H9 (cell line): ENCODE data around the gene P2RX5. TPM values are rescaled to one million over a fixed set of nuclear protein-coding genes. Genes with fewer than 3 reads are reported as not detected.
"Not testable (repeated sequence)": the region's sequence is repeated elsewhere in the genome, so short reads cannot be mapped to it uniquely, and the experiment has no call there.

ENCODE experiments used
- DNase-seq: peaks from one replicate; pipeline ENCODE4 v3.0.0-alpha.2; 2017
- H2AFZ ChIP-seq: one replicate; pipeline ENCODE4 v1.6.1; 2013; ENCODE audit warnings: mild to moderate bottlenecking, low read length, control low read depth, moderate library complexity
- H2AK5ac ChIP-seq: 2 replicates; pipeline ENCODE4 v1.6.1; 2013; ENCODE audit warnings: low read length, control low read depth, mixed read lengths; ENCODE audit not compliant: insufficient read length
- H2BK120ac ChIP-seq: one replicate; pipeline ENCODE4 v1.6.1; 2013; ENCODE audit warnings: low read depth, mild to moderate bottlenecking, low read length, control low read depth, inconsistent platforms; ENCODE audit not compliant: poor library complexity, severe bottlenecking
- H2BK12ac ChIP-seq: 2 replicates; pipeline ENCODE4 v1.6.1; 2013; ENCODE audit warnings: low read length, control low read depth, mixed read lengths, low read depth; ENCODE audit not compliant: insufficient read length
- H2BK15ac ChIP-seq: 2 replicates; pipeline ENCODE4 v1.6.1; 2013; ENCODE audit warnings: low read depth, low read length, control low read depth
- H2BK20ac ChIP-seq: one replicate; pipeline ENCODE4 v1.6.1; 2013; ENCODE audit warnings: low read depth, mild to moderate bottlenecking, low read length, control low read depth, inconsistent platforms; ENCODE audit not compliant: poor library complexity, severe bottlenecking
- H2BK5ac ChIP-seq: 2 replicates; pipeline ENCODE4 v1.6.1; 2013; ENCODE audit warnings: low read length, control low read depth, mixed read lengths; ENCODE audit not compliant: insufficient read length
- H3K14ac ChIP-seq: 2 replicates; pipeline ENCODE4 v1.6.1; 2013; ENCODE audit warnings: low read length, control low read depth; ENCODE audit not compliant: insufficient read depth
- H3K18ac ChIP-seq: 2 replicates; pipeline ENCODE4 v1.6.1; 2013; ENCODE audit warnings: low read depth, mild to moderate bottlenecking, mixed read lengths, low read length, control low read depth; ENCODE audit not compliant: insufficient read length
- H3K23ac ChIP-seq: 2 replicates; pipeline ENCODE4 v1.6.1; 2013; ENCODE audit warnings: low read length, control low read depth, mixed read lengths, low read depth; ENCODE audit not compliant: insufficient read length
- H3K23me2 ChIP-seq: 2 replicates; pipeline ENCODE4 v1.6.1; 2013; ENCODE audit warnings: low read depth, mild to moderate bottlenecking, mixed read lengths, low read length, control low read depth; ENCODE audit not compliant: insufficient read length, poor library complexity, severe bottlenecking
- H3K27ac ChIP-seq: 2 replicates; pipeline ENCODE4 v1.5.1; 2013; ENCODE audit warnings: low read length, control low read depth, mixed read lengths, low read depth; ENCODE audit not compliant: insufficient read length
- H3K27me3 ChIP-seq: 2 replicates; pipeline ENCODE4 v1.6.1; 2013; ENCODE audit warnings: low read length, control low read depth, inconsistent platforms; ENCODE audit not compliant: insufficient read depth
- H3K4ac ChIP-seq: 2 replicates; pipeline ENCODE4 v1.6.1; 2013; ENCODE audit warnings: low read depth, mild to moderate bottlenecking, control low read depth, inconsistent platforms, low read length, moderate library complexity
- H3K4me1 ChIP-seq: 2 replicates; pipeline ENCODE4 v1.6.1; 2013; ENCODE audit warnings: low read length, control low read depth, inconsistent platforms; ENCODE audit not compliant: insufficient read depth
- H3K4me2 ChIP-seq: 2 replicates; pipeline ENCODE4 v1.6.1; 2013; ENCODE audit warnings: low read length, control low read depth, mixed read lengths; ENCODE audit not compliant: insufficient read length, insufficient read depth
- H3K56ac ChIP-seq: 2 replicates; pipeline ENCODE4 v1.6.1; 2013; ENCODE audit warnings: low read depth, mild to moderate bottlenecking, mixed read lengths, low read length, control low read depth; ENCODE audit not compliant: insufficient read length
- H3K79me1 ChIP-seq: 2 replicates; pipeline ENCODE4 v1.6.1; 2013; ENCODE audit warnings: low read depth, mild to moderate bottlenecking, moderate library complexity, low read length, control low read depth, inconsistent platforms; ENCODE audit not compliant: insufficient read depth, poor library complexity, severe bottlenecking
- H3K79me2 ChIP-seq: 2 replicates; pipeline ENCODE4 v1.6.1; 2013; ENCODE audit warnings: low read length, control low read depth, inconsistent platforms; ENCODE audit not compliant: insufficient read depth
- H3K9ac ChIP-seq: 2 replicates; pipeline ENCODE4 v1.6.1; 2013; ENCODE audit warnings: low read length, control low read depth, mixed read lengths; ENCODE audit not compliant: insufficient read length; ENCODE audit errors: extremely low read depth
- H3K9me3 ChIP-seq: one replicate; pipeline ENCODE4 v1.6.1; 2013; ENCODE audit warnings: low read depth, low read length, inconsistent platforms; ENCODE audit not compliant: control insufficient read depth
- H3T11ph ChIP-seq: one replicate; pipeline ENCODE4 v1.6.1; 2013; ENCODE audit warnings: mild to moderate bottlenecking, low read length, control low read depth, inconsistent platforms
- H4K20me1 ChIP-seq: one replicate; pipeline ENCODE4 v1.6.1; 2013; ENCODE audit not compliant: control insufficient read depth, insufficient read length, insufficient read depth
- H4K5ac ChIP-seq: 2 replicates; pipeline ENCODE4 v1.6.1; 2013; ENCODE audit warnings: low read depth, mild to moderate bottlenecking, mixed read lengths, low read length, control low read depth; ENCODE audit not compliant: insufficient read length
- H4K8ac ChIP-seq: replicated peaks from 2 replicates; pipeline ENCODE4 v1.6.1; 2013; ENCODE audit warnings: low read length, control low read depth, mixed read lengths, low read depth; ENCODE audit not compliant: insufficient read length
- H4K91ac ChIP-seq: 2 replicates; pipeline ENCODE4 v1.6.1; 2013; ENCODE audit warnings: low read depth, mild to moderate bottlenecking, moderate library complexity, mixed read lengths, low read length, control low read depth; ENCODE audit not compliant: insufficient read length
- H3K27ac Mint-ChIP-seq, 3 experiments: 2 replicates in 2 of 3; 3 replicates in 1 of 3; pipeline ENCODE4 v1.8.0; 2020 to 2021; ENCODE audit warnings: mixed read lengths in 3 of 3, mild to moderate bottlenecking in 1 of 3, moderate library complexity in 1 of 3
- H3K27me3 Mint-ChIP-seq: 2 replicates; pipeline ENCODE4 v1.8.0; 2021; ENCODE audit warnings: low read depth, mild to moderate bottlenecking, moderate library complexity, mixed read lengths
- H3K36me3 Mint-ChIP-seq, 3 experiments: 2 replicates in 2 of 3; 3 replicates in 1 of 3; pipeline ENCODE4 v1.8.0; 2020 to 2021; ENCODE audit warnings: low read depth in 3 of 3, mixed read lengths in 3 of 3; ENCODE audit not compliant: insufficient read depth in 1 of 3
- H3K4me1 Mint-ChIP-seq, 2 experiments: 2 replicates each; pipeline ENCODE4 v1.8.0; 2020; ENCODE audit warnings: mixed read lengths in 2 of 2
- H3K4me3 Mint-ChIP-seq, 2 experiments: 2 replicates in 1 of 2; 3 replicates in 1 of 2; pipeline ENCODE4 v1.8.0; 2020 to 2021; ENCODE audit warnings: mild to moderate bottlenecking in 2 of 2, mixed read lengths in 2 of 2, moderate library complexity in 1 of 2
- H3K9me3 Mint-ChIP-seq, 2 experiments: 2 replicates in 1 of 2; 3 replicates in 1 of 2; pipeline ENCODE4 v1.8.0; 2020; ENCODE audit warnings: mild to moderate bottlenecking in 2 of 2, mixed read lengths in 2 of 2, moderate library complexity in 1 of 2
- WGBS: extraction: QIAGEN DNeasy Blood & Tissue Kit; methylation state at CpG from one replicate; pipeline ENCODE4 v1.1.7; 2013; ENCODE audit warnings: missing lambda C conversion rate, low lambda C conversion rate, mixed read lengths; ENCODE audit not compliant: insufficient read length; ENCODE audit errors: extremely low coverage; 5-methylcytosine and 5-hydroxymethylcytosine counted together
- total RNA-seq: library from RNA; stranded (reverse); gene quantifications from 2 replicates; pipeline ENCODE4 v1.2.1, GENCODE V29; 2021
- TF ChIP-seq, protein P1 (sequence below): fragments of 200-600 bp; sonication (generic); conservative IDR thresholded peaks from 3 replicates; pipeline ENCODE4 v1.8.0; 2021; ENCODE audit warnings: antibody characterized with exemption, mild to moderate bottlenecking

P2RX5 gene
- total RNA-seq, 1 experiment from 2014 or later = 4.7 TPM

DNA sequence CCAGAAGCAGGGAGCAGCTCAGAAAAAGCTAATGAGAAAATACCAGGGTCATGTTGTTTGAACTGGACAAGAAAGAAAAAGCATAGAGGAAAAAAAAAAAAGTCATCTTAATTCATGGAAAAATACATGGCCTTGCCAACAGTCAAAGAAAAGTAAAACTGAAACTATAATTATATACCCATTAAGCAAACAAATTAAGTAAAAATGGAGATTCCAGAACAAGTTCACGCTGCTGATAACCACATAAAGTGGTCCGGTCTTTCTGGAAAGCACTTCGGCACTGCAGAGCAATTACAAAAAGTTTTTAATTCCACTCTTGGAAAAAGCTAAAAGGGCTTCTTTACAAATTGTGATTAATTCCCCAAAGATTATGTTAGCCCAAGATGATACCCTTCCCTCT is 12.4 kb upstream of the P2RX5 start:
- no peak overlapping the region for H2AK5ac ChIP-seq
- H4K20me1 ChIP-seq = no peaks in the 10 kb centered on the region
- no peaks in the 10 kb centered on the region for H3K27me3 ChIP-seq
- H3K9me3 Mint-ChIP-seq = no peaks in the 10 kb centered on the region
- no peak overlapping the region for H2BK20ac ChIP-seq
- H3K27me3 Mint-ChIP-seq = no peaks in the 10 kb centered on the region
- H4K91ac ChIP-seq = no peak overlapping the region
- H3K27ac ChIP-seq = no peak overlapping the region
- DNase-seq = no peak
- no peak overlapping the region for H2BK120ac ChIP-seq
- H2BK15ac ChIP-seq = no peak overlapping the region
- no peaks in the 10 kb centered on the region for H3K79me2 ChIP-seq
- TF ChIP-seq, protein P1, sequence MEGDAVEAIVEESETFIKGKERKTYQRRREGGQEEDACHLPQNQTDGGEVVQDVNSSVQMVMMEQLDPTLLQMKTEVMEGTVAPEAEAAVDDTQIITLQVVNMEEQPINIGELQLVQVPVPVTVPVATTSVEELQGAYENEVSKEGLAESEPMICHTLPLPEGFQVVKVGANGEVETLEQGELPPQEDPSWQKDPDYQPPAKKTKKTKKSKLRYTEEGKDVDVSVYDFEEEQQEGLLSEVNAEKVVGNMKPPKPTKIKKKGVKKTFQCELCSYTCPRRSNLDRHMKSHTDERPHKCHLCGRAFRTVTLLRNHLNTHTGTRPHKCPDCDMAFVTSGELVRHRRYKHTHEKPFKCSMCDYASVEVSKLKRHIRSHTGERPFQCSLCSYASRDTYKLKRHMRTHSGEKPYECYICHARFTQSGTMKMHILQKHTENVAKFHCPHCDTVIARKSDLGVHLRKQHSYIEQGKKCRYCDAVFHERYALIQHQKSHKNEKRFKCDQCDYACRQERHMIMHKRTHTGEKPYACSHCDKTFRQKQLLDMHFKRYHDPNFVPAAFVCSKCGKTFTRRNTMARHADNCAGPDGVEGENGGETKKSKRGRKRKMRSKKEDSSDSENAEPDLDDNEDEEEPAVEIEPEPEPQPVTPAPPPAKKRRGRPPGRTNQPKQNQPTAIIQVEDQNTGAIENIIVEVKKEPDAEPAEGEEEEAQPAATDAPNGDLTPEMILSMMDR = no peak
- no peak overlapping the region for H3K14ac ChIP-seq
- no peak overlapping the region for H3T11ph ChIP-seq
- H3K9ac ChIP-seq = no peak overlapping the region
- no peak overlapping the region for H2BK12ac ChIP-seq
- no peak overlapping the region for H3K23ac ChIP-seq
- no peak overlapping the region for H3K18ac ChIP-seq
- H3K36me3 Mint-ChIP-seq = peaks cover 0 to 17% (median 7%) of the 10 kb centered on the region in 3 experiments; a peak in 4 of 7 replicates
- no peaks in the 10 kb centered on the region for H3K4me1 ChIP-seq
- no peak overlapping the region for H3K56ac ChIP-seq
- H2AFZ ChIP-seq = no peak overlapping the region
- no peaks in the 10 kb centered on the region for H3K23me2 ChIP-seq
- H3K4ac ChIP-seq = no peak overlapping the region
- H3K9me3 ChIP-seq = no peaks in the 10 kb centered on the region
- H3K4me1 Mint-ChIP-seq = peaks cover 3 to 5% of the 10 kb centered on the region in 2 experiments; a peak in 2 of 4 replicates
- no peak overlapping the region for H4K8ac ChIP-seq
- H3K4me2 ChIP-seq = no peak overlapping the region
- no CpG with 5 or more reads among the region's 3 CpGs for WGBS
- H3K27ac Mint-ChIP-seq = peak overlapping the region in 1 of 3 experiments; percentile 50; a peak in 1 of 7 replicates
- H3K79me1 ChIP-seq = no peaks in the 10 kb centered on the region
- no peak overlapping the region for H2BK5ac ChIP-seq
- no peak overlapping the region for H4K5ac ChIP-seq
- H3K4me3 Mint-ChIP-seq = no peak overlapping the region

DNA sequence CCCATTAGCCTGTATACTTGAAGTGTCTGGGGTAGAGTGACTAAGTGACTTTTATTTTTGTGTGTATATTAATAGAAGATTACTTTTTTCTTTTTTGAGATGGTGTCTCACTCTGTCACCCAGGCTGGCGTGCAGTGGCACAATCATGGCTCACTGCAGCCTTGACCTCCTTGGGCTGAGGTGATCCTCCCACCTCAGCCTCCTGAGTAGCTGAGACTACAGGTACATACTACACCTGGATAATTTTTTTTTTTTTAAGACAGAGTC is 9.7 kb upstream of the P2RX5 start:
- H3K18ac ChIP-seq, H3K56ac ChIP-seq, H2BK120ac ChIP-seq, H3K27ac Mint-ChIP-seq, H4K20me1 ChIP-seq, H3K4me3 Mint-ChIP-seq, H2AFZ ChIP-seq, H3K36me3 Mint-ChIP-seq, H3K9me3 ChIP-seq, H2AK5ac ChIP-seq, H4K5ac ChIP-seq, H3K27ac ChIP-seq, H2BK5ac ChIP-seq, H2BK12ac ChIP-seq, H3K9ac ChIP-seq, H3K9me3 Mint-ChIP-seq, H3K4me1 Mint-ChIP-seq, H3K23ac ChIP-seq, DNase-seq, H2BK15ac ChIP-seq, H3K14ac ChIP-seq, H3K79me2 ChIP-seq, H3K4ac ChIP-seq, H3K27me3 Mint-ChIP-seq, H3K79me1 ChIP-seq, H2BK20ac ChIP-seq, H3T11ph ChIP-seq, H4K91ac ChIP-seq, H3K23me2 ChIP-seq, H3K4me1 ChIP-seq, H3K27me3 ChIP-seq, H3K4me2 ChIP-seq, H4K8ac ChIP-seq: not testable (repeated sequence)
- no CpG with 5 or more reads among the region's 1 CpG for WGBS
